HepG2 (cell line): ENCODE measurements around the gene CDC42EP5. TPM values are rescaled to one million over a fixed set of nuclear protein-coding genes. Genes with fewer than 3 reads are reported as not detected.

Experiments
- GTF2F1 ChIP-seq: fragments of 150-350 bp; IDR thresholded peaks from 2 replicates; pipeline ENCODE4 v1.6.1; 2014; ENCODE audit warnings: low read length
- HNRNPUL1 ChIP-seq: fragments of 200-400 bp; formaldehyde crosslinking; IDR thresholded peaks from 2 replicates; pipeline ENCODE4 v1.6.1; 2017; ENCODE audit warnings: low read depth, mild to moderate bottlenecking, low read length, moderate library complexity
- MXI1 ChIP-seq: IDR thresholded peaks from 3 replicates; pipeline ENCODE4 v1.6.1; 2012; ENCODE audit warnings: low read depth, low read length, inconsistent platforms, borderline replicate concordance
- MYC ChIP-seq: sonication (generic); formaldehyde crosslinking; IDR thresholded peaks from 2 replicates; pipeline ENCODE4 v1.9.0; 2021; ENCODE audit warnings: missing genetic modification reagents, borderline replicate concordance
- SNRNP70 ChIP-seq: fragments of 200-400 bp; formaldehyde crosslinking; IDR thresholded peaks from 2 replicates; pipeline ENCODE4 v1.6.1; 2017; ENCODE audit warnings: mild to moderate bottlenecking, low read depth, low read length, moderate library complexity
- polyA plus RNA-seq, 8 experiments: library from polyadenylated mRNA; depleted of rRNA in 3 of 8; stranded (reverse) in 7 of 8; unstranded in 1 of 8; fragments of >200 nt; fragmentation: Illumina TruSeq in 4 of 8; extraction: Trizol in 4 of 8; gene quantifications; 2 replicates each; pipeline versions ENCODE4 v1.2.1 to v1.2.3, GENCODE V29; 2011 to 2016; ENCODE audit warnings: low read depth in 4 of 8, missing spikeins in 1 of 8, mixed read lengths in 1 of 8; ENCODE audit not compliant: insufficient read depth in 1 of 8
- total RNA-seq, 5 experiments: library from RNA; depleted of rRNA; stranded (reverse); fragments of >200 nt; fragmentation: Illumina TruSeq; extraction: Trizol; gene quantifications; 2 replicates each; pipeline ENCODE4 v1.2.3, GENCODE V29; 2016; ENCODE audit warnings: low read depth in 1 of 5
- TF ChIP-seq, protein P1 (sequence below): sonication (generic); formaldehyde crosslinking; IDR thresholded peaks from 2 replicates; pipeline ENCODE4 v1.4.0; 2020; ENCODE audit warnings: mild to moderate bottlenecking, missing genetic modification reagents
- TF ChIP-seq, protein P2 (sequence below): sonication (generic); formaldehyde crosslinking; IDR thresholded peaks from 2 replicates; pipeline ENCODE4 v1.4.0; 2020; ENCODE audit warnings: missing genetic modification reagents, borderline replicate concordance
- TF ChIP-seq, protein P3 (sequence below): sonication (generic); formaldehyde crosslinking; IDR thresholded peaks from 2 replicates; pipeline ENCODE4 v1.5.1; 2020; ENCODE audit warnings: mild to moderate bottlenecking, missing genetic modification reagents, moderate library complexity
- TF ChIP-seq, protein P4 (sequence below): sonication (generic); formaldehyde crosslinking; IDR thresholded peaks from 2 replicates; pipeline ENCODE4 v1.9.0; 2022; ENCODE audit warnings: low read depth, missing genetic modification reagents
- TF ChIP-seq, protein P5 (sequence below): sonication (generic); formaldehyde crosslinking; IDR thresholded peaks from 2 replicates; pipeline ENCODE4 v1.5.0; 2020; ENCODE audit warnings: missing genetic modification reagents
- TF ChIP-seq, protein P6 (sequence below): sonication (generic); formaldehyde crosslinking; IDR thresholded peaks from 2 replicates; pipeline ENCODE4 v1.4.0; 2020; ENCODE audit warnings: missing genetic modification reagents, borderline replicate concordance

The CDC42EP5 gene
- total and polyA plus RNA-seq, 2 of the 13 experiments (the other 11 are each of a cell fraction or from before 2014, with no cell fraction given) = 0.41 to 1.6 TPM

DNA sequence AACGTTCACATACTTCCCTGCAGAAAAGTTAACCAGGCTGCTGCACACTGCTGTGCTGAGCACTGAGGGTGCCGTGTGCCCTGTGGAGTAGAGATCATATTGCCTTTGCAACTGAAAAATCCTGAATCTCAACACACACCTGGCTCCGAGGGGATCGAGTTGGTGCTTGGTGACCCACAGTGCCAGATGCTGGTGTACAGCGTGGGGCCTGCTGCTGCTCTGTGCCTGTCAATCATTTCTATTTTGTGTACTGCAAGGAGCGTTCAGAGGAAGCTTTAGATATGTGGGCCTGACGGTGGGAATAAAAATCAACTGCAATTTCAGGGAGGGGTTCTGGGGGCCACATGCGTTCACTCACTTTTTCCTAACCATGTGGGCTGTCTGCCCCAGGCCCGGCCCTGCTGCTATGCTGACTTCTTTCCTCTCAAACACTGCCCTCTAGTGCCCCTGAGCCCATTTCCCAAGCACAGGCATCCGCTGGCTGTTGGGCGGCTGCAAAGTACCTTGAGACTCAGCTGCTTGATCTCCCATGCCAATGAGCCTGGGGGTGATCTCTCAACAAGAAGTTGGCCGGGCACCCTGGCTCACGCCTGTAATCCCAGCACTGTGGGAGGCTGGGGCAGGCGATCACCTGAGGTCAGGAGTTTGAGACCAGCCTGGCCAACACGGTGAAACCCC is 33.8 kb downstream of the CDC42EP5 start (continued):
- TF ChIP-seq, protein P1, sequence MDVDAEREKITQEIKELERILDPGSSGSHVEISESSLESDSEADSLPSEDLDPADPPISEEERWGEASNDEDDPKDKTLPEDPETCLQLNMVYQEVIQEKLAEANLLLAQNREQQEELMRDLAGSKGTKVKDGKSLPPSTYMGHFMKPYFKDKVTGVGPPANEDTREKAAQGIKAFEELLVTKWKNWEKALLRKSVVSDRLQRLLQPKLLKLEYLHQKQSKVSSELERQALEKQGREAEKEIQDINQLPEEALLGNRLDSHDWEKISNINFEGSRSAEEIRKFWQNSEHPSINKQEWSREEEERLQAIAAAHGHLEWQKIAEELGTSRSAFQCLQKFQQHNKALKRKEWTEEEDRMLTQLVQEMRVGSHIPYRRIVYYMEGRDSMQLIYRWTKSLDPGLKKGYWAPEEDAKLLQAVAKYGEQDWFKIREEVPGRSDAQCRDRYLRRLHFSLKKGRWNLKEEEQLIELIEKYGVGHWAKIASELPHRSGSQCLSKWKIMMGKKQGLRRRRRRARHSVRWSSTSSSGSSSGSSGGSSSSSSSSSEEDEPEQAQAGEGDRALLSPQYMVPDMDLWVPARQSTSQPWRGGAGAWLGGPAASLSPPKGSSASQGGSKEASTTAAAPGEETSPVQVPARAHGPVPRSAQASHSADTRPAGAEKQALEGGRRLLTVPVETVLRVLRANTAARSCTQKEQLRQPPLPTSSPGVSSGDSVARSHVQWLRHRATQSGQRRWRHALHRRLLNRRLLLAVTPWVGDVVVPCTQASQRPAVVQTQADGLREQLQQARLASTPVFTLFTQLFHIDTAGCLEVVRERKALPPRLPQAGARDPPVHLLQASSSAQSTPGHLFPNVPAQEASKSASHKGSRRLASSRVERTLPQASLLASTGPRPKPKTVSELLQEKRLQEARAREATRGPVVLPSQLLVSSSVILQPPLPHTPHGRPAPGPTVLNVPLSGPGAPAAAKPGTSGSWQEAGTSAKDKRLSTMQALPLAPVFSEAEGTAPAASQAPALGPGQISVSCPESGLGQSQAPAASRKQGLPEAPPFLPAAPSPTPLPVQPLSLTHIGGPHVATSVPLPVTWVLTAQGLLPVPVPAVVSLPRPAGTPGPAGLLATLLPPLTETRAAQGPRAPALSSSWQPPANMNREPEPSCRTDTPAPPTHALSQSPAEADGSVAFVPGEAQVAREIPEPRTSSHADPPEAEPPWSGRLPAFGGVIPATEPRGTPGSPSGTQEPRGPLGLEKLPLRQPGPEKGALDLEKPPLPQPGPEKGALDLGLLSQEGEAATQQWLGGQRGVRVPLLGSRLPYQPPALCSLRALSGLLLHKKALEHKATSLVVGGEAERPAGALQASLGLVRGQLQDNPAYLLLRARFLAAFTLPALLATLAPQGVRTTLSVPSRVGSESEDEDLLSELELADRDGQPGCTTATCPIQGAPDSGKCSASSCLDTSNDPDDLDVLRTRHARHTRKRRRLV = no peak
- TF ChIP-seq, protein P2, sequence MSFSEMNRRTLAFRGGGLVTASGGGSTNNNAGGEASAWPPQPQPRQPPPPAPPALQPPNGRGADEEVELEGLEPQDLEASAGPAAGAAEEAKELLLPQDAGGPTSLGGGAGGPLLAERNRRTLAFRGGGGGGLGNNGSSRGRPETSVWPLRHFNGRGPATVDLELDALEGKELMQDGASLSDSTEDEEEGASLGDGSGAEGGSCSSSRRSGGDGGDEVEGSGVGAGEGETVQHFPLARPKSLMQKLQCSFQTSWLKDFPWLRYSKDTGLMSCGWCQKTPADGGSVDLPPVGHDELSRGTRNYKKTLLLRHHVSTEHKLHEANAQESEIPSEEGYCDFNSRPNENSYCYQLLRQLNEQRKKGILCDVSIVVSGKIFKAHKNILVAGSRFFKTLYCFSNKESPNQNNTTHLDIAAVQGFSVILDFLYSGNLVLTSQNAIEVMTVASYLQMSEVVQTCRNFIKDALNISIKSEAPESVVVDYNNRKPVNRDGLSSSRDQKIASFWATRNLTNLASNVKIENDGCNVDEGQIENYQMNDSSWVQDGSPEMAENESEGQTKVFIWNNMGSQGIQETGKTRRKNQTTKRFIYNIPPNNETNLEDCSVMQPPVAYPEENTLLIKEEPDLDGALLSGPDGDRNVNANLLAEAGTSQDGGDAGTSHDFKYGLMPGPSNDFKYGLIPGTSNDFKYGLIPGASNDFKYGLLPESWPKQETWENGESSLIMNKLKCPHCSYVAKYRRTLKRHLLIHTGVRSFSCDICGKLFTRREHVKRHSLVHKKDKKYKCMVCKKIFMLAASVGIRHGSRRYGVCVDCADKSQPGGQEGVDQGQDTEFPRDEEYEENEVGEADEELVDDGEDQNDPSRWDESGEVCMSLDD (CRISPR knock-in tag) = no peak
- TF ChIP-seq, protein P3, sequence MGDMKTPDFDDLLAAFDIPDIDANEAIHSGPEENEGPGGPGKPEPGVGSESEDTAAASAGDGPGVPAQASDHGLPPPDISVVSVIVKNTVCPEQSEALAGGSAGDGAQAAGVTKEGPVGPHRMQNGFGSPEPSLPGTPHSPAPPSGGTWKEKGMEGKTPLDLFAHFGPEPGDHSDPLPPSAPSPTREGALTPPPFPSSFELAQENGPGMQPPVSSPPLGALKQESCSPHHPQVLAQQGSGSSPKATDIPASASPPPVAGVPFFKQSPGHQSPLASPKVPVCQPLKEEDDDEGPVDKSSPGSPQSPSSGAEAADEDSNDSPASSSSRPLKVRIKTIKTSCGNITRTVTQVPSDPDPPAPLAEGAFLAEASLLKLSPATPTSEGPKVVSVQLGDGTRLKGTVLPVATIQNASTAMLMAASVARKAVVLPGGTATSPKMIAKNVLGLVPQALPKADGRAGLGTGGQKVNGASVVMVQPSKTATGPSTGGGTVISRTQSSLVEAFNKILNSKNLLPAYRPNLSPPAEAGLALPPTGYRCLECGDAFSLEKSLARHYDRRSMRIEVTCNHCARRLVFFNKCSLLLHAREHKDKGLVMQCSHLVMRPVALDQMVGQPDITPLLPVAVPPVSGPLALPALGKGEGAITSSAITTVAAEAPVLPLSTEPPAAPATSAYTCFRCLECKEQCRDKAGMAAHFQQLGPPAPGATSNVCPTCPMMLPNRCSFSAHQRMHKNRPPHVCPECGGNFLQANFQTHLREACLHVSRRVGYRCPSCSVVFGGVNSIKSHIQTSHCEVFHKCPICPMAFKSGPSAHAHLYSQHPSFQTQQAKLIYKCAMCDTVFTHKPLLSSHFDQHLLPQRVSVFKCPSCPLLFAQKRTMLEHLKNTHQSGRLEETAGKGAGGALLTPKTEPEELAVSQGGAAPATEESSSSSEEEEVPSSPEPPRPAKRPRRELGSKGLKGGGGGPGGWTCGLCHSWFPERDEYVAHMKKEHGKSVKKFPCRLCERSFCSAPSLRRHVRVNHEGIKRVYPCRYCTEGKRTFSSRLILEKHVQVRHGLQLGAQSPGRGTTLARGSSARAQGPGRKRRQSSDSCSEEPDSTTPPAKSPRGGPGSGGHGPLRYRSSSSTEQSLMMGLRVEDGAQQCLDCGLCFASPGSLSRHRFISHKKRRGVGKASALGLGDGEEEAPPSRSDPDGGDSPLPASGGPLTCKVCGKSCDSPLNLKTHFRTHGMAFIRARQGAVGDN (CRISPR knock-in tag) = peak; percentile 39
- TF ChIP-seq, protein P4, sequence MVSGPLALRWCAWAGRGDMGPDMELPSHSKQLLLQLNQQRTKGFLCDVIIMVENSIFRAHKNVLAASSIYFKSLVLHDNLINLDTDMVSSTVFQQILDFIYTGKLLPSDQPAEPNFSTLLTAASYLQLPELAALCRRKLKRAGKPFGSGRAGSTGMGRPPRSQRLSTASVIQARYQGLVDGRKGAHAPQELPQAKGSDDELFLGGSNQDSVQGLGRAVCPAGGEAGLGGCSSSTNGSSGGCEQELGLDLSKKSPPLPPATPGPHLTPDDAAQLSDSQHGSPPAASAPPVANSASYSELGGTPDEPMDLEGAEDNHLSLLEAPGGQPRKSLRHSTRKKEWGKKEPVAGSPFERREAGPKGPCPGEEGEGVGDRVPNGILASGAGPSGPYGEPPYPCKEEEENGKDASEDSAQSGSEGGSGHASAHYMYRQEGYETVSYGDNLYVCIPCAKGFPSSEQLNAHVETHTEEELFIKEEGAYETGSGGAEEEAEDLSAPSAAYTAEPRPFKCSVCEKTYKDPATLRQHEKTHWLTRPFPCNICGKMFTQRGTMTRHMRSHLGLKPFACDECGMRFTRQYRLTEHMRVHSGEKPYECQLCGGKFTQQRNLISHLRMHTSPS = no peak
- TF ChIP-seq MYC (CRISPR knock-in tag) (0 out of 2 replicates have a peak, but pooled peaks have one; percentile 24), MXI1 (no peak), HNRNPUL1 (no peak), GTF2F1 (no peak), SNRNP70 (no peak)
- TF ChIP-seq, protein P5, sequence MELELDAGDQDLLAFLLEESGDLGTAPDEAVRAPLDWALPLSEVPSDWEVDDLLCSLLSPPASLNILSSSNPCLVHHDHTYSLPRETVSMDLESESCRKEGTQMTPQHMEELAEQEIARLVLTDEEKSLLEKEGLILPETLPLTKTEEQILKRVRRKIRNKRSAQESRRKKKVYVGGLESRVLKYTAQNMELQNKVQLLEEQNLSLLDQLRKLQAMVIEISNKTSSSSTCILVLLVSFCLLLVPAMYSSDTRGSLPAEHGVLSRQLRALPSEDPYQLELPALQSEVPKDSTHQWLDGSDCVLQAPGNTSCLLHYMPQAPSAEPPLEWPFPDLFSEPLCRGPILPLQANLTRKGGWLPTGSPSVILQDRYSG (CRISPR knock-in tag) = no peak
- TF ChIP-seq, protein P6, sequence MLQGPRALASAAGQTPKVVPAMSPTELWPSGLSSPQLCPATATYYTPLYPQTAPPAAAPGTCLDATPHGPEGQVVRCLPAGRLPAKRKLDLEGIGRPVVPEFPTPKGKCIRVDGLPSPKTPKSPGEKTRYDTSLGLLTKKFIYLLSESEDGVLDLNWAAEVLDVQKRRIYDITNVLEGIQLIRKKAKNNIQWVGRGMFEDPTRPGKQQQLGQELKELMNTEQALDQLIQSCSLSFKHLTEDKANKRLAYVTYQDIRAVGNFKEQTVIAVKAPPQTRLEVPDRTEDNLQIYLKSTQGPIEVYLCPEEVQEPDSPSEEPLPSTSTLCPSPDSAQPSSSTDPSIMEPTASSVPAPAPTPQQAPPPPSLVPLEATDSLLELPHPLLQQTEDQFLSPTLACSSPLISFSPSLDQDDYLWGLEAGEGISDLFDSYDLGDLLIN = no peak
